K562 (cell line): ENCODE data around the gene NLK. TPM values are rescaled to one million over a fixed set of nuclear protein-coding genes. Genes with fewer than 3 reads are reported as not detected.
A peak's percentile ranks its signal among the peaks of the same experiment; 100 is the strongest.

Experiments
- ATAC-seq: fragments of 200-7000 bp; cut with Tn5 transposase; 3 replicates; pipeline ENCODE4 v1.9.1; 2020; ENCODE audit warnings: moderate library complexity
- BruUV-seq: library from RNA; stranded (reverse); fragments of 400-500 nt; replicated peaks from 2 replicates; lab custom pipeline; 2021; lab: Mats Ljungman, UMichigan
- CTCF ChIA-PET: fragments of 300-600 bp; formaldehyde crosslinking; extraction: SDS; loops from one replicate; lab custom pipeline; 2021; ENCODE audit warnings: low intra/inter-chr PET ratio; lab: Yijun Ruan, JAX
- POLR2A ChIA-PET: fragments of 300-600, 350-650 bp; sonication (Branson Sonifier 250); formaldehyde crosslinking; extraction: SDS; loops from one replicate; lab custom pipeline; 2021; ENCODE audit warnings: antibody characterized with exemption, inconsistent platforms; lab: Yijun Ruan, JAX
- DNase-seq, 4 experiments: peaks; one replicate each; pipeline versions ENCODE4 v3.0.0 to v3.0.0-alpha.2; 2011 to 2018; ENCODE audit warnings: low spot score in 3 of 4, mixed read lengths in 3 of 4; ENCODE audit errors: extremely low read depth in 1 of 4
- FAIRE-seq: peaks from 2 replicates; lab custom pipeline; 2011; peaks lifted over from hg19 to GRCh38; lab: Jason Lieb, UNC
- H2AFZ ChIP-seq: 2 replicates; pipeline ENCODE4 v1.6.0; 2011; ENCODE audit warnings: low read depth, low read length, control low read depth, inconsistent platforms
- H3K27ac ChIP-seq: fragments of 200-600 bp; 3 replicates; pipeline ENCODE4 v1.8.0; 2011; ENCODE audit warnings: low read depth, mild to moderate bottlenecking, control low read depth, inconsistent platforms, low read length, moderate library complexity, mixed read lengths; ENCODE audit errors: extremely low read depth
- H3K27me3 ChIP-seq, 2 experiments: fragments of 300-600 bp in 1 of 2; 2 replicates in 1 of 2; 3 replicates in 1 of 2; pipeline versions ENCODE4 v1.6.0 to v1.8.0; 2011; ENCODE audit warnings: inconsistent platforms in 2 of 2, low read length in 2 of 2, mild to moderate bottlenecking in 1 of 2, mixed read lengths in 1 of 2, moderate library complexity in 1 of 2; ENCODE audit not compliant: control insufficient read depth in 2 of 2, insufficient read depth in 2 of 2
- H3K36me3 ChIP-seq: fragments of 300-600 bp; 3 replicates; pipeline ENCODE4 v1.8.0; 2011; ENCODE audit warnings: mild to moderate bottlenecking, low read length, inconsistent platforms; ENCODE audit not compliant: control insufficient read depth, insufficient read depth
- H3K4me1 ChIP-seq, 2 experiments: fragments of 200-600 bp in 1 of 2; replicated peaks in 1 of 2; 2 replicates in 1 of 2; 3 replicates in 1 of 2; pipeline versions ENCODE4 v1.5.1 to v1.8.0; 2011; ENCODE audit warnings: inconsistent platforms in 2 of 2, low read length in 2 of 2, mild to moderate bottlenecking in 1 of 2, mixed read lengths in 1 of 2, moderate library complexity in 1 of 2; ENCODE audit not compliant: control insufficient read depth in 2 of 2, insufficient read depth in 2 of 2
- H3K4me2 ChIP-seq: 2 replicates; pipeline ENCODE4 v1.6.1; 2011; ENCODE audit warnings: low read length, control low read depth, inconsistent platforms, mixed read lengths; ENCODE audit not compliant: insufficient read depth
- H3K4me3 ChIP-seq: fragments of 200-600 bp; sonication (generic), shearing (Covaris generic); 2 replicates; pipeline ENCODE4 v1.5.1; 2016; ENCODE audit warnings: control low read depth, inconsistent platforms
- H3K79me2 ChIP-seq: fragments of 200-600 bp; 3 replicates; pipeline ENCODE4 v1.8.0; 2011; ENCODE audit warnings: low read length, inconsistent platforms; ENCODE audit not compliant: control insufficient read depth, insufficient read depth
- H3K9ac ChIP-seq, 2 experiments: 2 replicates each; pipeline versions ENCODE4 v1.6.0 to v1.6.1; 2011; ENCODE audit warnings: low read depth in 2 of 2, low read length in 2 of 2, control low read depth in 1 of 2, inconsistent platforms in 1 of 2, mild to moderate bottlenecking in 1 of 2, mixed read lengths in 1 of 2; ENCODE audit not compliant: insufficient read depth in 1 of 2
- H3K9me1 ChIP-seq: one replicate; pipeline ENCODE4 v1.6.0; 2011; ENCODE audit warnings: inconsistent platforms, mild to moderate bottlenecking, low read length, moderate library complexity; ENCODE audit not compliant: control insufficient read depth, insufficient read depth
- H3K9me3 ChIP-seq: replicated peaks from 2 replicates; pipeline ENCODE4 v1.5.1; 2011; ENCODE audit warnings: low read depth, low read length, inconsistent platforms; ENCODE audit not compliant: control insufficient read depth, insufficient read depth
- H4K20me1 ChIP-seq: replicated peaks from 2 replicates; pipeline ENCODE4 v1.6.1; 2011; ENCODE audit warnings: low read length, inconsistent platforms, mixed read lengths; ENCODE audit not compliant: control insufficient read depth, insufficient read depth
- C11orf30 ChIP-seq: fragments of 450-650 bp; IDR thresholded peaks from 2 replicates; pipeline ENCODE4 v1.6.1; 2016; ENCODE audit warnings: low read depth, mild to moderate bottlenecking
- GTF2B ChIP-seq: IDR thresholded peaks from 2 replicates; pipeline ENCODE4 v1.6.1; 2011; ENCODE audit not compliant: insufficient read length; ENCODE audit errors: extremely low read depth
- HBP1 ChIP-seq: fragments of 450-650 bp; formaldehyde crosslinking; IDR thresholded peaks from 2 replicates; pipeline ENCODE4 v1.4.0; 2022; ENCODE audit warnings: missing genetic modification characterization
- KLF1 ChIP-seq: fragments of 450-650 bp; IDR thresholded peaks from 2 replicates; pipeline ENCODE4 v1.6.1; 2016; ENCODE audit warnings: missing genetic modification characterization, missing compliant biosample characterization
- MAFF ChIP-seq: IDR thresholded peaks from 2 replicates; pipeline ENCODE4 v1.6.1; 2012; ENCODE audit warnings: low read length, improper control_type of control experiment
- MAFG ChIP-seq: fragments of 450-650 bp; conservative IDR thresholded peaks from 2 replicates; pipeline ENCODE4 v1.6.1; 2016; ENCODE audit warnings: missing genetic modification characterization, missing compliant biosample characterization
- MAFK ChIP-seq: IDR thresholded peaks from 2 replicates; pipeline ENCODE4 v1.6.1; 2011; ENCODE audit warnings: low read length, improper control_type of control experiment
- ZNF282 ChIP-seq: sonication (generic); formaldehyde crosslinking; IDR thresholded peaks from 2 replicates; pipeline ENCODE4 v1.8.1; 2023; ENCODE audit warnings: missing genetic modification reagents
- ZNF316 ChIP-seq: fragments of 450-650 bp; IDR thresholded peaks from 2 replicates; pipeline ENCODE4 v1.6.1; 2016
- ZNF507 ChIP-seq: conservative IDR thresholded peaks from 2 replicates; pipeline ENCODE4 v1.6.1; 2017; ENCODE audit warnings: missing genetic modification characterization, missing compliant biosample characterization
- ZNF780A ChIP-seq: fragments of 250-450 bp; sonication (Bioruptor Pico); IDR thresholded peaks from 2 replicates; pipeline ENCODE4 v1.5.0; 2021; ENCODE audit warnings: mild to moderate bottlenecking
- WGBS: fragments of 100-300 bp; shearing (Covaris generic); methylation state at CpG from one replicate; pipeline ENCODE4 v1.1.6; 2016; ENCODE audit warnings: low coverage, mixed read lengths; ENCODE audit not compliant: insufficient coverage; ENCODE audit errors: missing lambda C conversion rate; 5-methylcytosine and 5-hydroxymethylcytosine counted together
- in situ Hi-C: fragments of 300-500 bp; cut with MboI; formaldehyde crosslinking; loops from 4 replicates; pipeline ENCODE4 v1.15.0; 2018; ENCODE audit warnings: inconsistent platforms, mixed read lengths
- intact Hi-C: fragments of 100-400 bp; cut with micrococcal nuclease; formaldehyde crosslinking; loops from 2 replicates; pipeline ENCODE4 v1.14.2; 2022
- polyA plus RNA-seq, 8 experiments: library from polyadenylated mRNA; depleted of rRNA in 4 of 8; stranded (reverse) in 5 of 8; unstranded in 3 of 8; fragments of >200 nt; fragmentation: Nextera tagmentation in 2 of 8; fragmentation: Illumina TruSeq in 1 of 8; extraction: Ambion mirVana in 2 of 8; extraction: Trizol in 1 of 8; gene quantifications; 2 replicates each; pipeline versions ENCODE4 v1.2.1 to v1.2.3, GENCODE V29; 2011 to 2014; ENCODE audit warnings: inconsistent platforms in 1 of 8, missing spikeins in 1 of 8
- total RNA-seq, 7 experiments: library from RNA; depleted of rRNA in 6 of 7; stranded (reverse); fragments of >200 nt in 6 of 7; fragmentation: Illumina TruSeq in 2 of 7; extraction: Trizol in 2 of 7; gene quantifications; 2 replicates each; pipeline versions ENCODE4 v1.2.1 to v1.2.3, GENCODE V29; 2011 to 2021; ENCODE audit warnings: low replicate concordance in 1 of 7

The NLK gene
- total and polyA plus RNA-seq, 9 of the 15 experiments (the other 6 are each of a cell fraction or from before 2014, with no cell fraction given) = 10.9 to 59.6 (median 26.7) TPM

GRCh38 chr17:28112606-28113005 is 70.1 kb downstream of the NLK start:
- CTCF ChIA-PET = no interaction called here
- peaks cover 2% of the 10 kb centered on the region; the same call in 1 of the 3 replicates for H3K36me3 ChIP-seq
- no peaks in the 10 kb centered on the region for H3K27me3 ChIP-seq
- peak; percentile 21; the same call in 1 of the 3 replicates for ATAC-seq
- intact Hi-C loops (no loop called here), in situ Hi-C loops (no loop called here)
- H3K9me1 ChIP-seq = no peaks in the 10 kb centered on the region
- peaks cover 15 to 30% of the 10 kb centered on the region in 2 experiments for H3K4me1 ChIP-seq
- no peaks in the 10 kb centered on the region for H4K20me1 ChIP-seq
- no peaks in the 10 kb centered on the region for H3K9me3 ChIP-seq
- no peak for DNase-seq
- 23% methylated on average over 2 of the region's 2 CpGs for WGBS
- no TSS peak for BruUV-seq
- TF ChIP-seq GTF2B = no peak
- TF ChIP-seq ZNF780A = no peak
- TF ChIP-seq ZNF282 (CRISPR knock-in tag) = no peak
- TF ChIP-seq KLF1 = no peak
- TF ChIP-seq ZNF316 = peak; percentile 96
- no peak for TF ChIP-seq ZNF507 (tag)
- TF ChIP-seq MAFK = peak; percentile 91
- TF ChIP-seq MAFG (tag) = peak; percentile 92
- TF ChIP-seq HBP1 (CRISPR knock-in tag) = no peak
- peak; percentile 94 for TF ChIP-seq C11orf30
- peak; percentile 89 for TF ChIP-seq MAFF
- TF ChIP-seq, all 486 proteins: peak for 5
- no peak for FAIRE-seq
- Histone ChIP-seq H3K27ac (peak overlapping the region; percentile 47; the same call in 1 of the 3 replicates), H2AFZ (no peak overlapping the region), H3K79me2 (peaks cover 34% of the 10 kb centered on the region), H3K4me2 (no peak overlapping the region), H3K4me3 (no peak overlapping the region), H3K9ac (no peak overlapping the region)
- POLR2A ChIA-PET = interaction anchor here (1.2 to 1.4 kb wide), 3 partner anchors 12 to 126 kb away, joined by 3 read pairs; no protein-coding TSS in a partner anchor
